ENCODE data around the gene VPS18.

VPS18 gene

DNA sequence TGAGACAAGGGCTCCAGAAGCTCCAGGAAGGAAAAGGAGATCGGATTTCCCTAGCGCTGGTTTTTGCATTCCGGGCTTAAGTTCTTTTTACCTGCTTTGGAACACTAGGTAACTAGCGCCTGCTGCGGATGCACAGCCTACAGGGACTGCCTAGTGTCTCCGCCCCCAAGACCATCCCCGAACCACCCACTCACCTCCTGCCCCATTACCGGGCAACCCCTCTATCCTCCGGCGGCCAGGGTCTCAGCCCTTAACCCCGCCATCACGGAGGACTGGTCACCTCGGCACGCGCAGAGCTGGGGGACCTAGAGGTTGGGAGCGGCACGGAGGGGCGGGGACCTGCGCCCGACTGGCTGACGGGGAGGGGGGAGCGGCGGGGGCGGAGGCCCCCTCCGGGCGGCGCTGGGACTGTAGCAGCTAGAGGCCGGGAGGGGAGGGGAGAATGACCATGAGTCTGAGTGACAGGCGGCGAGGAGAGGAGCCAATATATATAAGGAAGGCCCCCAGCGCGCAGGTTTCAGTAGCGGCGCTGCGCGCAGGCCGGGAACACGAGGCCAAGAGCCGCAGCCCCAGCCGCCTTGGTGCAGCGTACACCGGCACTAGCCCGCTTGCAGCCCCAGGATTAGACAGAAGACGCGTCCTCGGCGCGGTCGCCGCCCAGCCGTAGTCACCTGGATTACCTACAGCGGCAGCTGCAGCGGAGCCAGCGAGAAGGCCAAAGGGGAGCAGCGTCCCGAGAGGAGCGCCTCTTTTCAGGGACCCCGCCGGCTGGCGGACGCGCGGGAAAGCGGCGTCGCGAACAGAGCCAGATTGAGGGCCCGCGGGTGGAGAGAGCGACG is 34.8 kb downstream of the VPS18 start, which contains the start of gene DLL4:
Gene DLL4 (plus strand): TSS at position 520 of the 839 bp plus-strand sequence. CDS start 329 bp downstream, outside the sequence.
- DNase-seq, result peak; percentile 94
- no peaks in the 10 kb centered on the region for H3K27me3 ChIP-seq (ENCODE audit: insufficient read depth, low read depth, severe bottlenecking)
- H3K36me3 ChIP-seq, result peaks cover 4% of the 10 kb centered on the region; the same call in 1 of the 2 replicates
- TF ChIP-seq, protein P1, sequence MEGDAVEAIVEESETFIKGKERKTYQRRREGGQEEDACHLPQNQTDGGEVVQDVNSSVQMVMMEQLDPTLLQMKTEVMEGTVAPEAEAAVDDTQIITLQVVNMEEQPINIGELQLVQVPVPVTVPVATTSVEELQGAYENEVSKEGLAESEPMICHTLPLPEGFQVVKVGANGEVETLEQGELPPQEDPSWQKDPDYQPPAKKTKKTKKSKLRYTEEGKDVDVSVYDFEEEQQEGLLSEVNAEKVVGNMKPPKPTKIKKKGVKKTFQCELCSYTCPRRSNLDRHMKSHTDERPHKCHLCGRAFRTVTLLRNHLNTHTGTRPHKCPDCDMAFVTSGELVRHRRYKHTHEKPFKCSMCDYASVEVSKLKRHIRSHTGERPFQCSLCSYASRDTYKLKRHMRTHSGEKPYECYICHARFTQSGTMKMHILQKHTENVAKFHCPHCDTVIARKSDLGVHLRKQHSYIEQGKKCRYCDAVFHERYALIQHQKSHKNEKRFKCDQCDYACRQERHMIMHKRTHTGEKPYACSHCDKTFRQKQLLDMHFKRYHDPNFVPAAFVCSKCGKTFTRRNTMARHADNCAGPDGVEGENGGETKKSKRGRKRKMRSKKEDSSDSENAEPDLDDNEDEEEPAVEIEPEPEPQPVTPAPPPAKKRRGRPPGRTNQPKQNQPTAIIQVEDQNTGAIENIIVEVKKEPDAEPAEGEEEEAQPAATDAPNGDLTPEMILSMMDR (IDR thresholded peaks at IDR 0.05; ENCODE audit: low read depth, low read length), result no peak
- no peaks in the 10 kb centered on the region for H3K9me3 ChIP-seq (ENCODE audit: severe bottlenecking)
- peak within 1 kb of the TSS; percentile 78 for H3K4me3 ChIP-seq (ENCODE audit: low read depth, low read length)
- H3K27ac ChIP-seq, result peak within 1 kb of the TSS; percentile 89

DNA sequence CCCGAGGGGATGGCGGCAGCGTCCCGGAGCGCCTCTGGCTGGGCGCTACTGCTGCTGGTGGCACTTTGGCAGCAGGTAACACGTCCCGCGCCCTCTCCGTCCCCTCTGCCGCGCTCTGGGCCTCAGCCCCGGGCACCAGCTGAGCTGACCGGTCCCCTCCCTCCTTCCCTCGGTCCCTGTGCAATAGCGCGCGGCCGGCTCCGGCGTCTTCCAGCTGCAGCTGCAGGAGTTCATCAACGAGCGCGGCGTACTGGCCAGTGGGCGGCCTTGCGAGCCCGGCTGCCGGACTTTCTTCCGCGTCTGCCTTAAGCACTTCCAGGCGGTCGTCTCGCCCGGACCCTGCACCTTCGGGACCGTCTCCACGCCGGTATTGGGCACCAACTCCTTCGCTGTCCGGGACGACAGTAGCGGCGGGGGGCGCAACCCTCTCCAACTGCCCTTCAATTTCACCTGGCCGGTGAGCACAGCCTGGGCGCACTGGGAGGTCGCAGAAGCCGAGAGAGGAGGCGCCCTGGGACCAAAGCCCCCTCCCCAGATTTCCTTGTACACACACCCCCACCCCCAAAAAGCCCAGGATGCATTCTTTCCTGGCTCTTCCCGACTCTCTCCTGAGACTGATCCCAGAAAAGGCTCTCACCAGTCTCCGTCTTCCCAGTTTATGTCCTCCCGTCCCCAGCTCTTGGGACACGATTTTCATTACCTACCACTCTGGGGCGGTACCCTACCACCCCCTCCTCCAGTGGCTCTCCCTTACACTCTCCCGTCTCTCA is 35.6 kb downstream of the VPS18 start:
- peak; percentile 71 for DNase-seq
- no peaks in the 10 kb centered on the region for H3K9me3 ChIP-seq (ENCODE audit: severe bottlenecking)
- H3K4me3 ChIP-seq (ENCODE audit: low read depth, low read length), result peak overlapping the region; percentile 78
- no peaks in the 10 kb centered on the region for H3K27me3 ChIP-seq (ENCODE audit: insufficient read depth, low read depth, severe bottlenecking)
- peaks cover 8% of the 10 kb centered on the region for H3K36me3 ChIP-seq
- TF ChIP-seq, protein P1 (IDR thresholded peaks at IDR 0.05; ENCODE audit: low read depth, low read length), result no peak
- peak overlapping the region; percentile 71 for H3K27ac ChIP-seq

DNA sequence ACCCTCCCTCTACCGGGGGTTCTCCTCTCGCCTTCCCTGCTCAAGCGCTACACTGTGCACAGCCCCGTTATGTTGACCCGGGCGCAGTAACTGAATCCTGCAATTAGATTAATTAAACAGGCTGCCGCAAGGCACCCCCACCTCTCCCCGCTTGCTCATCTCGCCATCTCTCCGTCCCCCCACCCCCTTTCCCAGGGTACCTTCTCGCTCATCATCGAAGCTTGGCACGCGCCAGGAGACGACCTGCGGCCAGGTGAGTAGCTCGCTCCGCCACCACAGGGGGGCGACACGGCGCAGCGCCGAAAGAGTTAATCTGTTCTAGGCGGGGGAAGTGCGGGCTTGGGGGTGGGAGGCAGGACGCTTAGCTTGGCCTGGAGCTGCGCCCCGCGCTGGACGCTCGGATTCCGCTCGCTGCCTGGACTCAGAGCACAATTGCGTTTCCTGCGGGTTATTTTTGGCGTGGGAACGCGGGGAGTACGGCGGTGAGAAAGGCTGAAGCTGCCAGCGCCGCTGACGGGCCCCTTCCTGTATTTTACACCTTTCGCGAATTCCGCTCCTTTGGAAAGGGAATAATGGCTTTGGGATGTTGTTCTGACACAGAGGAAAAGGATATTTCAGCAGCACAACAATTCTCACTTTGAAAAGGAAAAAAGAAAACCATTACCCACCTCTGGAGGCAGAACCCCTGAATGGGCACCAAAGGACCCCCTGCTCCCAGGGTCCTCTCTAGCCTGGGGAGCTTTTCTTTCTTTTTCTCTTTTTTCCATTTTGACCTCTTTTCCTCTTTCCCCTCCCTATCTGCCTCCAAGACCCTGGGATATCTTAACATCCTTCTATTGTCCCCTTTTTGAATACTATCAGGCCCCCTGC is 36.4 kb downstream of the VPS18 start:
- Histone ChIP-seq H3K27ac (no peak overlapping the region), H3K4me3 (ENCODE audit: low read depth, low read length) (peak overlapping the region; percentile 78), H3K9me3 (ENCODE audit: severe bottlenecking) (no peaks in the 10 kb centered on the region), H3K27me3 (ENCODE audit: insufficient read depth, low read depth, severe bottlenecking) (no peaks in the 10 kb centered on the region), H3K36me3 (peaks cover 11% of the 10 kb centered on the region)
- TF ChIP-seq, protein P1 (IDR thresholded peaks at IDR 0.05; ENCODE audit: low read depth, low read length), result peak; percentile 86
- peak; percentile 90 for DNase-seq

DNA sequence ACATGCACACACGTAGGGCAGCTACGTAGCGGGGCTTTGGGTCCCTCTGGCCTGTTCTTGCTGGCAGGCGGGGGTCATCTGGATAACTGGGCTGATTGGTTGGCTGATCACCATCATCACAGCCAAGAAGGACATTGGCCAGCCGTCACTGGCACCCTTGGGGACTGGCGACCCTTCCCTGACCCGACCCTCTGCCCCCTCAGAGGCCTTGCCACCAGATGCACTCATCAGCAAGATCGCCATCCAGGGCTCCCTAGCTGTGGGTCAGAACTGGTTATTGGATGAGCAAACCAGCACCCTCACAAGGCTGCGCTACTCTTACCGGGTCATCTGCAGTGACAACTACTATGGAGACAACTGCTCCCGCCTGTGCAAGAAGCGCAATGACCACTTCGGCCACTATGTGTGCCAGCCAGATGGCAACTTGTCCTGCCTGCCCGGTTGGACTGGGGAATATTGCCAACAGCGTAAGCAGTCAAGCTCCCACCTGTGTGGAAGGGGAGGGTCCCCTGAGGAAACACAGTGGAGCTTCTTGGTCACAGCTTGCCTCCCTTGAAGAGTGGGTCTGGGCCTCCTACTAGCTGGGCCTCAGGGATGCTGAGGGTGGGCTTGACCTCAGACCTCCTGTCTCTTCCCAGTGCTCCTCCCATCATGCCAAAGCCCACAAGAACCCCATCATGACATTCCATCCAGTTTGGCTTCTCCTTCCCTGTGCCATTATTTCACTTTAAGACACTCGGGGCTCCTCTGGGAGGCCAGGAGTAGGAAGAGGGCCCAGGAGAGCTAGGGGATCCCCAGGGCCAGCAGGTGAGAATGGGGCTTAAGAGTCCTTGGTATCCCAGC is 37.3 kb downstream of the VPS18 start:
- peaks cover 18% of the 10 kb centered on the region for H3K36me3 ChIP-seq
- H3K27ac ChIP-seq, result no peak overlapping the region
- H3K27me3 ChIP-seq (ENCODE audit: insufficient read depth, low read depth, severe bottlenecking), result no peaks in the 10 kb centered on the region
- no peaks in the 10 kb centered on the region for H3K9me3 ChIP-seq (ENCODE audit: severe bottlenecking)
- TF ChIP-seq, protein P1 (IDR thresholded peaks at IDR 0.05; ENCODE audit: low read depth, low read length), result no peak
- H3K4me3 ChIP-seq (ENCODE audit: low read depth, low read length), result no peak overlapping the region
- no peak for DNase-seq

DNA sequence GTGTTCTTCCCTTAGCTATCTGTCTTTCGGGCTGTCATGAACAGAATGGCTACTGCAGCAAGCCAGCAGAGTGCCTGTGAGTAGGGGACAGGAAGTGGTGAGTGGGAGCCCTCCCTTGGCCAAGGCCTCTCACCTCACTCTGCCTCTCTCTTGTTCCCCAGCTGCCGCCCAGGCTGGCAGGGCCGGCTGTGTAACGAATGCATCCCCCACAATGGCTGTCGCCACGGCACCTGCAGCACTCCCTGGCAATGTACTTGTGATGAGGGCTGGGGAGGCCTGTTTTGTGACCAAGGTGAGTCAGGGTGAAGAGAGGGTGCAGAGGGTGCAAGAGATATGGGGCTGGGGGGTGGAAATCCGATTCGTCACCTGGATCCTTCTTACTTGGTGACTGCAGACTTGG is 37.9 kb downstream of the VPS18 start:
- no peak overlapping the region for H3K4me3 ChIP-seq (ENCODE audit: low read depth, low read length)
- peaks cover 20% of the 10 kb centered on the region for H3K36me3 ChIP-seq
- no peaks in the 10 kb centered on the region for H3K9me3 ChIP-seq (ENCODE audit: severe bottlenecking)
- no peak for DNase-seq
- TF ChIP-seq, protein P1 (IDR thresholded peaks at IDR 0.05; ENCODE audit: low read depth, low read length), result no peak
- H3K27me3 ChIP-seq (ENCODE audit: insufficient read depth, low read depth, severe bottlenecking), result no peaks in the 10 kb centered on the region
- no peak overlapping the region for H3K27ac ChIP-seq

All from WERI-Rb-1 (cell line).